Epithelial cell of proximal tubule (primary cell): ENCODE measurements around the gene ASB4. TPM values are rescaled to one million over a fixed set of nuclear protein-coding genes. Genes with fewer than 3 reads are reported as not detected.

ENCODE experiments used
- DNase-seq: peaks from one replicate; pipeline ENCODE4 v3.0.0-alpha.2; 2011; ENCODE audit warnings: low read depth
- H3K4me3 ChIP-seq: 2 replicates; pipeline ENCODE4 v1.5.1; 2011; ENCODE audit warnings: low read depth, mild to moderate bottlenecking, low read length
- CTCF ChIP-seq: conservative IDR thresholded peaks from 2 replicates; pipeline ENCODE4 v1.5.1; 2012; ENCODE audit warnings: low read depth, mild to moderate bottlenecking, low read length
- total RNA-seq: library from RNA; depleted of rRNA; stranded (reverse); fragments of >200 nt; gene quantifications from 2 replicates; pipeline ENCODE4 v1.2.3, GENCODE V29; 2015

ASB4 gene, protein sequence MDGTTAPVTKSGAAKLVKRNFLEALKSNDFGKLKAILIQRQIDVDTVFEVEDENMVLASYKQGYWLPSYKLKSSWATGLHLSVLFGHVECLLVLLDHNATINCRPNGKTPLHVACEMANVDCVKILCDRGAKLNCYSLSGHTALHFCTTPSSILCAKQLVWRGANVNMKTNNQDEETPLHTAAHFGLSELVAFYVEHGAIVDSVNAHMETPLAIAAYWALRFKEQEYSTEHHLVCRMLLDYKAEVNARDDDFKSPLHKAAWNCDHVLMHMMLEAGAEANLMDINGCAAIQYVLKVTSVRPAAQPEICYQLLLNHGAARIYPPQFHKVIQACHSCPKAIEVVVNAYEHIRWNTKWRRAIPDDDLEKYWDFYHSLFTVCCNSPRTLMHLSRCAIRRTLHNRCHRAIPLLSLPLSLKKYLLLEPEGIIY
- 0.17 TPM in 1 of 2 replicates, not detected in the other for total RNA-seq

GRCh38 chr7:95485391-95486123 is at the start of gene ASB4:
ASB4 (plus strand) TSS chr7:95485943; CDS start chr7:95485972, 29 bp downstream.
- no peak for DNase-seq
- no peak for TF ChIP-seq CTCF

GRCh38 chr7:95436407-95436806 is 49.3 kb upstream of the ASB4 start:
- no peak for DNase-seq
- no peak for TF ChIP-seq CTCF

More at GRCh38 chr7:95485391-95486123, at the start of gene ASB4:
- no peak within 1 kb of the TSS for H3K4me3 ChIP-seq

GRCh38 chr7:95440394-95441038 is 45.2 kb upstream of the ASB4 start:
- no peak for DNase-seq
- no peak for TF ChIP-seq CTCF
- H3K4me3 ChIP-seq, result no peak overlapping the region

More at GRCh38 chr7:95436407-95436806, 49.3 kb upstream of the ASB4 start:
- H3K4me3 ChIP-seq, result no peak overlapping the region

DNA sequence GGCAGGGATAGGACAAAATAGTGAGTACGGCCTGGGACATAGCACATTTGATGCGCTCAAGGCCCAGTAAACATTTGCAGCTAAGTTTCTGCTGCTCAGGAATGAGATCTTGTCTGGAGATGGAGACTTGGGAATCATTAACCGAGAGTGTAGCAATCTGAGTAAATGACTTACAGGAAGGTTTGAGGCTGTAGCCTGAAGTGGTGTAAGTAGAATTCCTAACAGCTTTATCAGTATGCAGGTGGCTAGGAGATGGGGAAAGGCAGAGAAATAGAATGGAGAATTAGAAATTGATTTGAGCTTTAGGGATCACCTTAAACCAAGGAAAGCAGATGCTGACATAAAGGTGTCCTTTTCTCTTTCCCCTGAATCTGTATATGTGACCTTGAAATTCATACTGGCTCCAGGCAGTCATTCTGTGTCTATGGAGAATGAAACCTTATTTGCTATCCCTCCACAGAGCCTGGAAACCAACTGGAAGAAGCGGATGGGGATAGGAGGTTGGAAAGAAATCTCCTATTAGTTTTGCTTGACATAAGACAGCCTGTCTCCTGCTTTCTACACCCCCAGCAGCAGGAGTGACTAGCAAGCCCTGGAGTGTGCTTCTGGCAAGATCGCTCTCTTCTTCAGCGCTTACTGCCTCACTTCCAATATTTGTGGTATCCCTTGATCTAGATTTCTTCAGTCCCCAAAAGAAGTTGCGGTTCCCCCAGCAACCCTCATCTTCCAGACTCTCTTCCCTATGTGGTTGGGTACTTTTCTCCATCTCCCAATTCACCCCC is 44.5 kb upstream of the ASB4 start:
- DNase-seq, result peak; percentile 97
- no peak for TF ChIP-seq CTCF
- no peak overlapping the region for H3K4me3 ChIP-seq

DNA sequence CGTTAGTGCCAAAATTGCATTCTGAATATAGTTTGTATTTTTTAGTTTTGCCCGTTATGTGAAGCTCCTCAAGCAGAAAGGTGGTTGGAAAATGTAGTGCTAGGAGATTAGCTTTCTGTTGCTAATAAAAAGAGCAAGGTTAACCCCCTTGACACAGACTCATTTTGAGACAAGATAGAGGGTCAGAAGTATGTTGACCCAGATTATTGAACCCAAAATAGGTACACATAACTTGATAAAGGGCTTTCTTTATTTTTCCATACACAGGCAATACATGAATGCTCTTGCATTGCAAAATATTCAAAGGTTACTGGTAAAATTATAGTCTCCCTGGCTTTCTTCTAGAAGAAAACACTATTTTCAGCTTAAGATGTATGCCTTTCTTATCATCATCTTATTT is 40.9 kb upstream of the ASB4 start:
- H3K4me3 ChIP-seq, result no peak overlapping the region
- no peak for TF ChIP-seq CTCF

DNA sequence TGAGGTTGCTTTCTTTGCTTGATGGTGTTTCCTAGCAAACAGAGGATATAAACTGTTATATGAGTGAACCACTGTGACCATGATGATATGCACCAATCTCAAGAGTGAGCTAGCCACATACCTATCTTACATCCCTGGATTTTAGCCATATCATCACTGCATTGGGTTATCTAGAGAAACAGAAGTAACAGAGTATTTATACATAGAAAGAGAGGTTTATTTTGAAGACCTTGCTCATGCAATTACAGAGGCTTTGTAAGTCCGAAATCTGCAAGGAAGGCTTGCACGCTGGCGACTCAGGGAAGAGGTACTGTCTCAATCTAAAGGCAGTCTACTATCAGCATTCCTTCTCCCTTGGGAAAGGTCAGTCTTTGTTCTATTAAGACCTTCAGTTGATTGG is 39.1 kb upstream of the ASB4 start:
- TF ChIP-seq CTCF, result no peak
- DNase-seq, result no peak

More for the DNA sequence above, 40.9 kb upstream of the ASB4 start:
- no peak for DNase-seq

More for the DNA sequence above, 39.1 kb upstream of the ASB4 start:
- H3K4me3 ChIP-seq, result no peak overlapping the region
